GM21576 (cell line): Measurements from ENCODE around the gene NUCB1.
"Not testable (repeated sequence)": the region's sequence is repeated elsewhere in the genome, so short reads cannot be mapped to it uniquely, and the experiment has no call there.

ENCODE experiments used
- ATAC-seq: cut with Tn5 transposase; IDR thresholded peaks from one replicate; pipeline ENCODE4 v1.9.1; 2021; ENCODE audit warnings: mild to moderate bottlenecking, moderate library complexity; ENCODE audit not compliant: unreplicated experiment

NUCB1 gene

DNA sequence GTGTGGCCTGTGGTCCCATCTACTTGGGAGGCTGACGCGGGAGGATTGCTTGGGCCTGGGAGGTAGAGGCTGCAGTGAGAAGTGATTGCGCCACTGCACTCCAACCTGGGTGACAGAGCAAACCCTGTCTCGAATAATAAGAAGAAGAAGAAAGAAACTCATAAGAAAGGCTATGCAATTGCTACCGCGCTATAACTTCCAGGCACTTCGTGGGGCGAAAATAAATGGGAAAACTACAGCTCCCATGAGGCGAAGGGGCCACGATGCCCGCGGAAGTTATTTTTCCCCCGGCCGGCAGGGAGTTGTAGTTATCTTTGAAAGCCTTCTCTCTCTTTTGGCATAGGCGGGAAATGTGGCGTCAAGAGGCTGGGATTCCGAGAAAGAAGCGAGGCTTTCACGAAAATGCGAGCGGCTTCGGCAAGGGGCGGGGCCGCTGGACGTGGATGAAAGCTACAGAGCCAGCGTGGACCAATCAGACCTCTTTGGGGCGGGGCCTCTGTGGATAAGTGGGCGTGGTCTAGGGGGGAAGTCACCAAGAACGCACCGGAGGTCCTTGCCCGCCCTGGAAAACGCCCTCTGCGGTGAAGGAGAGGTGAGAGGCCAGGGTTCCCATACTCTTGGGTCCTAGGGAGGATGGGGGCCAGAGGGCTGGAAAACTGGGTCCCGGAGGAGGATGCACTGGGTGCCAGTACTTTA, at the start of gene NUCB1:
Gene NUCB1 (plus strand): TSS at position 532 of the 696 bp plus-strand sequence. CDS start 485 bp downstream, outside the sequence.
- peak; percentile 87 for ATAC-seq

DNA sequence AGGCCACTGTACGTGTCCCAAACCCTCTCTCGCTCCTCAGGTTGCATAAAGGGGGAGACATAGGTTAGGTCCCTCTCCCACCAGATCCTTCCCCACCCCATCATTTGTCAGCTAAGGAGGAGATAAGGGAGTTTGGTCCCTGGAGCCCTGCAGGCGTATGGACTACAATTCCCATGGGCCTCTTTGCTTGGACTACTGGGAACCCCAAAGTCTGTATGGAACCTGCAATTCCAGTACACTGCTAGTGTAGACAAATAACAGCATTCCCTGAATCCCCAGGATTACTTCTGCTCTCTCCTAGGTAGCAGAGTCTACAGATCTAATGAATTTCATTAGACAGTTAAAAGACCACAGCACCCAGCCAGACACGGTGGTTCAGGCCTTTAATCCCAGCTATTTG, 47.8 kb upstream of the NUCB1 start:
- ATAC-seq: no peak

DNA sequence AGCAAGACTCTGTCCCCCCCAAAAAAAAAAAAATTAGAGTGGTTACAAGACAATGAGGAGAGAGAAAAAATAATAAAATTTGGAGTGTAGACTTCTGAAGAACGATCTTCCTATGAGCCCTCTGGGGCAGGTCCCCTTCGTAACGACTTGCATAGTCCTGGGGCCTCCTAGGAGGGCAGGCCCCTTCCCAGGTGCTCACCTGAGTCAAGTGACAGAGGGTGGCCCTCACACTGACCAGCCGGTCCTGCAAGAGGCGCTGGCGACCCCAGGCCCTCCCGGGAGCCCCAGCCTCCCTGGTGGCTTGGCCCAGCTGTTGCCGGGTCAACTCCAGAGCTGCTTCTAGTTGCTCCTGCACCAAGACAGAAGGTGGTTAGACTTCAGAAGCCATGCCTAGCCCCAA, 46.6 kb upstream of the NUCB1 start:
- ATAC-seq: no peak

DNA sequence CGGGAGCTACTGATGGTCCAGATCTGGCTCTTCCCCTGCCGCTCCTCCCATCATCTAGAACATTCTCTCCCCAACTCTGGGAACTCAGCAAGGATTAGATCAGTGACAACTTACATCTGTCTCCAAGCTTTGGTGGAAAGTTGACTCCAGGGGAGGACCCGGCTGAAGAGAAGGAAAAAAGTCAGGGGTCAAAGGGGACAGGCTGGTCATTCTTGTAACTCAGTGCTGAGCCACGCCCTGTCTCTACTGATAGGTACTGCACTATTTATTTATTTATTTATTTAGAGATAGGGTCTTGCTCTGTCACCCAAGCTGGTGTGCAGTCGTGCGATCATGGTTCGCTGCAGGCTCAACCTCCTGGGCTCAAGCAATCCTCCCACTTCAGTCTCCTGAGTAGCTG, 46.0 kb upstream of the NUCB1 start:
- no peak for ATAC-seq

DNA sequence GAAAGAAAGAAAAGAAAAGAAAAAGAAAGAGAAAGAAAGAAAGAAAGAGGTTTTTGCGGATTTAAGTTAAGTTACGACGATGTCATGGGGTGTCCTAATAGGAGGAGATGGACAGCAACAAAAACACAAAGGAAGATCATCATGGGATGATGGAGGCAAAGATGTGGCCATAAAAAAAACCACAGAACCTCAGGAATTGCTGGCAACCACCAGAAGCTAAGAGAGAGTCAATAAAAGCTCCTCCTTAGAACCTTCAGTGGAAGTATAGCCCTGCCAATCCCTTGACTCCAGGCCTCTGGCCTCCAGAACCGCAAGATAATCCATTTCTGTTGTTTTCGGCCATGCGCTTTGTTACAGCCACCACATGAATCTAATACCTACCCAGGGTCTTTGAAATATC, 43.2 kb upstream of the NUCB1 start:
- no peak for ATAC-seq

GRCh38 chr19:48858984-48859710, 41.0 kb upstream of the NUCB1 start:
- peak; percentile 69 for ATAC-seq

DNA sequence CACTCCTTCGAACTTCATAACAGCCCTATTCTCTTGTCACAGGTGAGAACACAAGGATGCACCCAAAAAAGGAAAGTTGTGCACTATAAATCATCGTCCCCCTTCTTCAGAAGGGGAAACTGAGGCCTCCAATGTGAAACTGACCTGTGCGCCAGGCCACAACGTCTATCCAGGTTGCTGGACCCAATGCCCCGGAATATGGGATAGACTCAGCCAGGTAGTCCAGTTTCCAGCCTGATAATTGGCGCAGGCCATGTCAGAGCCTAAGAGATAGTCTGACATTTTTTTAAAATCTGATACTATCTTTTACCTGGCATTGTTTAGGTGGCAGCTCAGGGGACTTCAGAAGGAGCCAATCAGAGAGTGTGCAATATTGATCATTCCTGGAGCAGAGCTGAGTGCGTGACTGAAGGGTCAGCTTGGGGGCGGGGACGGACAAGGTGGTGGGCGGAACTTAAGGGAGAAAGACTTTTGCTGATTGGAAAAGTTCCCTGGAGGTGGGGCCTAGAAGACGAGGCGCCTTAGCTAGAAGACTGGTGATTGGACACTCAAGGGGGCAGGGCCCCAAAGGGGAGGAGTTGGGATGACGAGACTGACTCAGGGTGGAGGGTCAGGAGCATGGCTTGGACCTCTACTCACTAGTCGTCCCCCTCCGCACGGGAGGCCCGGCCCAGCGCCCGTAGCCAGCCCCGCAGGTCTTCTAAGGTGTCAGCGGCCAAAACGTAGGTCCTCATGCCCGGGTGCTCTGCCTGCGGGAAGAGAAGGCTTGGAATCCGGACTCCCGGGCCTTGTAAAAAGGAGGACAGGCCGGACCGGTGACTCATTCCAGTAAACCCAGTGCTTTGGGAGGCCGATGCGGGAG, 40.2 kb upstream of the NUCB1 start:
- no peak for ATAC-seq

GRCh38 chr19:48861313-48861712, 38.8 kb upstream of the NUCB1 start:
- no peak for ATAC-seq

- ATAC-seq: no peak
Observed at GRCh38 chr19:48862827-48863226, 37.3 kb upstream of the NUCB1 start.

GRCh38 chr19:48866692-48867091, 33.4 kb upstream of the NUCB1 start:
- no peak for ATAC-seq

DNA sequence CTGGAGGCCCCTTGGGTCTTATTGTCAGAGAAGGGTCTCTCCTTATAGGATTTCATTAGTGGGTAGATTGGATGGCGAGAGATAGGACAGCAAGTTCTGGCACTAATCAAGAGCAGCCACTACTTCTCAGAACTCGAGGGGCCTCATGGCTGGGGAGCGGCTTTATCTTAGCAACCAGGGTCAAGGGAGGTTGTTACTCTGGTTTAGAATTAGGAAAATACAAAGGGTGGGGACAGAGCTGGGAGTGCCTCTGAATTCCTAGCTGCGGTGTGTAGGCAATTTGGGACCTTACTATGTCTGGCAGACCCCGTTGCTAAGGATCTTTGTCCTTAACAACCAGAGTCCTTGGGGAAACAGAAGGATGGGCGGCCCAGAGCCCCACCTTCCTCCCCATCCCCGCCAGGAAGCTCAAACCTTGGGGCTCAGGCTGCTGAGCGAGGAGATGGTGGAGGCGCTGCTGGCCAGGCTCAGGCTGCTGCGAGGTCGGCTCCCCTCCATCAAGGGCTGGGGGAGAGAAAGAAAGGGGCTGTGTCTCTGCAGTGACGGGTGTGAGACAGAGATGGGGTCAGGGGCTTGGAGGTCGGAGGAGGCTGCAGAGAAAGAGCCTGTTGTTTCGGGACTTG, 32.9 kb upstream of the NUCB1 start:
- no peak for ATAC-seq

- ATAC-seq: no peak
Observed at GRCh38 chr19:48867746-48868113, 32.4 kb upstream of the NUCB1 start.

DNA sequence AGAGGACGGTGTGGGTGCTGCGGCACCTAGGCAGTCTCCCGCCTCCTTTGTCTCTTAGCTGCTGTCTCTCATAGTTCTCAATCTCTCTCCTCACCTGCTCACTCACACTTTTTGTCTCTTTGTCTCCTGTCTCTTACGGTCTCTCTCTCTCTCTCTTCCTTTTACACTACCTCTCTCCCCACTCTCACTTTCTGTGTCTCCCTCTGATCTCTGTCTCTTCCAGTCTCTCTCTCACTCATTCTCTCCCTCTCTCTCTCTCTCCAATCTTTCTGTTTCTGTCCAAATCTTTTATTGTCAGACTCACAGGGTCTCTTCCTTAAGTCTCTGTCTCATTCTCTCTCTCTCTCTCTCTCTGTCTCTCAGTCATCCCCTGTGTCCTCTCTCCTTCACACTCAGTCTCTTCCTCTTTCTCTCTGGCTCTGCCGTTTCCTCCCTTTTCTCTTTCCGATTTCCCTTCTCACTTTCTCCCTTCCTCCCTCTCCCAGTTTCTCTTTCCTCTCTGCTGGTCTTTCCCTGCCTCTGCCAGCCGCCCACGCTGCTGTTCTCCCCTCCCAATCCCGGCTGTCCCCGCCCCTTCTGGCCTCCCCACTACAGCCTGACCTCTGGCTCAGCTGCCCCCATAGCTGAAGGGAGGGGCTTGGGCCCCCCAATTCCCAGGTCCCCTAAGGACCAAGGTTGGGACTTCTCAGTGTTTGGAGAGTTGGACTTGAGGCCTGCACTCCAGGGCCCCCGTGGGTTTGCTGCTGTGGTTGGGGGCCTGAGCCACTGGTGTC, 31.8 kb upstream of the NUCB1 start, which contains the start of gene PLEKHA4:
Gene PLEKHA4 (minus strand): TSS at position 504 of the 773 bp plus-strand sequence. CDS start 997 bp downstream, outside the sequence.
- no peak for ATAC-seq

DNA sequence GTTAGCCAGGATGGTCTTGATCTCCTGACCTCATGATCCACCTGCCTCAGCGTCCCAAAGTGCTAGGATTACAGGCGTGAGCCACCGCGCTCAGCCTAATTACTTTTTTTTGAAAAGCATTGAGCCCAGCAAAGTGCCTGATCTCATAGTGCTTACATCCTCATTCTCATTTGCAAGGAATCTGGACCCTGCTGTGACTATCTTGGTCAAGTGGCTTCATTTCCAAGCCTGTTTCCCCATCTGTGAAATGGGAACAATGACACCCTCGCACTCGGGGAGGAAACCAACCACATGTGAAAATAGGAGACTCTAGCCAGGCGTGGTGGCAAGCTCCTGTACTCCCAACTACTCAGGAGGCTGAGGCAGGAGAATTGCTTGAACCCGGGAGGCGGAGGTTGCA, 30.1 kb upstream of the NUCB1 start:
- no peak for ATAC-seq

DNA sequence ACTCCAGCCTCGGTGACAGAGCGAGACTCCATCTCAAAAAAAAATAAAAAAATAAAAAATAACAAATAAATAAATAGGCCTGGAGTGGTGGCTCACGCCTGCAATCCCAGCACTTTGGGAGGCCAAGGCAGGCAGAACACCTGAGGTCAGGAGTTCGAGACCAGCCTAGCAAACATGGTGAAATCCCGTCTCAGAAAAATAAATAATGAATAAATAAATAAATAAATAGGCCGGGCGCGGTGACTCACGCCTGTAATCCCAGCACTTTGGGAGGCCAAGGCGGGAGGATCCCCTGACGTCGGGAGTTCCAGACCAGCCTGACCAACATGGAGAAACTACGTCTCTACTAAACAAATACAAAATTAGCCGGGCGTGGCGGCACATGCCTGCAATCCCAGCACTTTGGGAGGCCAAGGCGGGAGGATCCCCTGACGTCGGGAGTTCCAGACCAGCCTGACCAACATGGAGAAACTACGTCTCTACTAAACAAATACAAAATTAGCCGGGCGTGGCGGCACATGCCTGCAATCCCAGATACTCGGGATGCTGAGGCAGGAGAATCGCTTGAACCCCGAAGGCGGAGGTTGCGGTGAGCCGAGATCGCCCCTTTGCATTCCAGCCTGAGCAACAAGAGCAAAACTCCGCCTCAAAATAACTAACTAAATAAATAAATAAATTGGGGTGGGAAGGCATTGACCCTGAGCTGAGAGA, 28.5 kb upstream of the NUCB1 start:
- ATAC-seq: not testable (repeated sequence)

DNA sequence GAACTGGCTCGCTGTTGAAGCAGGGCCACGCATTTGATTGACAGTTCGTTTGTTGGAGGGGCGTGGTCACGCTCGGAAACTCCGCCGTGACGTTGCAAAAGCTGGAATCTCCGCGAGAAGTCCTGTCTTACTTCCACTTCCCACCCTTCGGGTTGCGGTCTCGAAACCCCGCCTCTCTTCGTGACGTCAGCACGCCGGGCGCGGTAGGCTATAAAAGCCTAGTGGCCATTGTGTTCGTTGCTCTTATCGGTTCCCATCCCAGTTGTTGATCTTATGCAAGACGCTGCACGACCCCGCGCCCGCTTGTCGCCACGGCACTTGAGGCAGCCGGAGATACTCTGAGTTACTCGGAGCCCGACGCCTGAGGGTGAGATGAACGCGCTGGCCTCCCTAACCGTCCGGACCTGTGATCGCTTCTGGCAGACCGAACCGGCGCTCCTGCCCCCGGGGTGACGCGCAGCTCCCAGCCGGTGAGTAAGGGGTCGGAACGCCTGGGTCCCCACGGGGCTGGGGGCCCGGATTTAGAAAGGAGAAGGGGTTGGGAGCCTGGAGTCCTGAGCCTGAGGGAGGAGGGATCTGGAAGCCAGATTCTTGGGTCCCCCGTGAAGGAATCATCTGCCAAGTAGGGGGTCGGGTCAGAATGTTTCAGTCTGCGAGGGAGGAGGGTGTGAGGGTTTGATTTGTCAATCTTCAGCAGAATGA, 27.8 kb upstream of the NUCB1 start, which contains the start of gene PPP1R15A:
Gene PPP1R15A (plus strand): TSS at position 240 of the 702 bp plus-strand sequence. CDS start 813 bp downstream, outside the sequence.
- peak; percentile 50 for ATAC-seq

DNA sequence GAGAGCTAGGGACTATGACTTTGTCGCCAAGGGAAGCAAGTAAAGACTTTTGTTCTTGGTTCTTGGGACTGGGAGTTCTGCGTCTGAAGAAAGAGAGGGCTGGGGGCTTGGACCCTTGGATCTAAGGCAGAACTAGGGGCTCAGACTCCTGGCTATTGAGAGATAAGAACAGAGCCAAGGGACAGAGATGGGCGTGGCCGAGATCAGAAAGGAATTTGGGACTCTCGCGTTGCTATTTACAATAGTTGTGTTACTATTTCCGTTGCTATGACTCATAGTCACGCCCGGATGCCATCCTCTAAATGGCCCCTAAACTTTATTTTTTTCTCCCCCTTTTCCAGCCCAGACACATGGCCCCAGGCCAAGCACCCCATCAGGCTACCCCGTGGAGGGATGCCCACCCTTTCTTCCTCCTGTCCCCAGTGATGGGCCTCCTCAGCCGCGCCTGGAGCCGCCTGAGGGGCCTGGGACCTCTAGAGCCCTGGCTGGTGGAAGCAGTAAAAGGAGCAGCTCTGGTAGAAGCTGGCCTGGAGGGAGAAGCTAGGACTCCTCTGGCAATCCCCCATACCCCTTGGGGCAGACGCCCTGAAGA, 27.1 kb upstream of the NUCB1 start:
- no peak for ATAC-seq

DNA sequence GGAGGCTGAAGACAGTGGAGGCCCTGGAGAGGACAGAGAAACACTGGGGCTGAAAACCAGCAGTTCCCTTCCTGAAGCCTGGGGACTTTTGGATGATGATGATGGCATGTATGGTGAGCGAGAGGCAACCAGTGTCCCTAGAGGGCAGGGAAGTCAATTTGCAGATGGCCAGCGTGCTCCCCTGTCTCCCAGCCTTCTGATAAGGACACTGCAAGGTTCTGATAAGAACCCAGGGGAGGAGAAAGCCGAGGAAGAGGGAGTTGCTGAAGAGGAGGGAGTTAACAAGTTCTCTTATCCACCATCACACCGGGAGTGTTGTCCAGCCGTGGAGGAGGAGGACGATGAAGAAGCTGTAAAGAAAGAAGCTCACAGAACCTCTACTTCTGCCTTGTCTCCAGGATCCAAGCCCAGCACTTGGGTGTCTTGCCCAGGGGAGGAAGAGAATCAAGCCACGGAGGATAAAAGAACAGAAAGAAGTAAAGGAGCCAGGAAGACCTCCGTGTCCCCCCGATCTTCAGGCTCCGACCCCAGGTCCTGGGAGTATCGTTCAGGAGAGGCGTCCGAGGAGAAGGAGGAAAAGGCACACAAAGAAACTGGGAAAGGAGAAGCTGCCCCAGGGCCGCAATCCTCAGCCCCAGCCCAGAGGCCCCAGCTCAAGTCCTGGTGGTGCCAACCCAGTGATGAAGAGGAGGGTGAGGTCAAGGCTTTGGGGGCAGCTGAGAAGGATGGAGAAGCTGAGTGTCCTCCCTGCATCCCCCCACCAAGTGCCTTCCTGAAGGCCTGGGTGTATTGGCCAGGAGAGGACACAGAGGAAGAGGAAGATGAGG, 26.4 kb upstream of the NUCB1 start:
- no peak for ATAC-seq
